IMR-90 (cell line): ENCODE results near the gene IQSEC1. TPM values are rescaled to one million over a fixed set of nuclear protein-coding genes. Genes with fewer than 3 reads are reported as not detected.

ENCODE experiments used
- ATAC-seq: fragments of 200-7000 bp; cut with Tn5 transposase; 2 replicates; pipeline ENCODE4 v1.9.1; 2020; ENCODE audit warnings: low read depth, mild to moderate bottlenecking, moderate library complexity
- BruUV-seq: library from RNA; stranded (reverse); fragments of 400-500 nt; replicated peaks from 2 replicates; lab custom pipeline; 2021; lab: Mats Ljungman, UMichigan
- CTCF ChIA-PET: fragments of 300-600 bp; formaldehyde crosslinking; extraction: SDS; loops from one replicate; lab custom pipeline; 2021; ENCODE audit warnings: antibody characterized with exemption; lab: Yijun Ruan, JAX
- POLR2A ChIA-PET: fragments of 300-600 bp; sonication (Branson Sonifier 250); formaldehyde crosslinking; loops from one replicate; lab custom pipeline; 2022; ENCODE audit warnings: antibody characterized with exemption; ENCODE audit not compliant: unreplicated experiment; lab: Charles Lee
- DNase-seq: peaks from one replicate; pipeline ENCODE4 v3.0.0; 2013
- H2AFZ ChIP-seq: replicated peaks from 2 replicates; pipeline ENCODE3; 2013; ENCODE audit warnings: low read length, mild to moderate bottlenecking; ENCODE audit not compliant: poor library complexity
- H2AK5ac ChIP-seq: 2 replicates; pipeline ENCODE4 v1.6.1; 2013; ENCODE audit warnings: low read depth, low read length, inconsistent platforms
- H2AK9ac ChIP-seq: replicated peaks from 2 replicates; pipeline ENCODE3; 2013; ENCODE audit warnings: mild to moderate bottlenecking, low read depth, low read length, moderate library complexity; ENCODE audit not compliant: poor library complexity
- H2BK120ac ChIP-seq: 2 replicates; pipeline ENCODE4 v1.6.1; 2013; ENCODE audit warnings: low read depth, low read length, inconsistent platforms
- H2BK15ac ChIP-seq: 3 replicates; pipeline ENCODE4 v1.6.1; 2013; ENCODE audit warnings: low read depth, low read length, inconsistent platforms
- H2BK20ac ChIP-seq: 2 replicates; pipeline ENCODE4 v1.6.1; 2013; ENCODE audit warnings: low read depth, mild to moderate bottlenecking, inconsistent platforms, low read length, moderate library complexity
- H2BK5ac ChIP-seq: 2 replicates; pipeline ENCODE4 v1.6.1; 2013; ENCODE audit warnings: mild to moderate bottlenecking, low read depth, low read length, inconsistent platforms; ENCODE audit not compliant: poor library complexity, severe bottlenecking
- H3K14ac ChIP-seq: replicated peaks from 2 replicates; pipeline ENCODE4 v1.6.1; 2013; ENCODE audit warnings: low read depth, low read length, inconsistent platforms
- H3K18ac ChIP-seq: 2 replicates; pipeline ENCODE4 v1.6.1; 2013; ENCODE audit warnings: low read depth, low read length, control low read depth
- H3K23ac ChIP-seq: 2 replicates; pipeline ENCODE4 v1.6.1; 2013; ENCODE audit warnings: low read depth, low read length, inconsistent platforms
- H3K27ac ChIP-seq: 2 replicates; pipeline ENCODE4 v1.5.1; 2013; ENCODE audit warnings: mild to moderate bottlenecking, control low read depth, low read length; ENCODE audit not compliant: insufficient read depth
- H3K27me3 ChIP-seq: 2 replicates; pipeline ENCODE4 v1.6.1; 2013; ENCODE audit warnings: low read length; ENCODE audit not compliant: control insufficient read depth, insufficient read depth
- H3K36me3 ChIP-seq: 2 replicates; pipeline ENCODE4 v1.6.1; 2013; ENCODE audit warnings: low read length, mixed read lengths; ENCODE audit not compliant: control insufficient read depth, insufficient read depth
- H3K4ac ChIP-seq: 2 replicates; pipeline ENCODE4 v1.6.1; 2013; ENCODE audit warnings: low read depth, low read length, inconsistent platforms
- H3K4me1 ChIP-seq: 2 replicates; pipeline ENCODE4 v1.6.1; 2013; ENCODE audit warnings: low read length, mixed read lengths; ENCODE audit not compliant: control insufficient read depth, insufficient read depth
- H3K4me2 ChIP-seq: 2 replicates; pipeline ENCODE4 v1.6.1; 2013; ENCODE audit warnings: low read depth, mild to moderate bottlenecking, control low read depth, low read length, moderate library complexity
- H3K4me3 ChIP-seq: 2 replicates; pipeline ENCODE4 v1.5.1; 2013; ENCODE audit warnings: low read depth, mild to moderate bottlenecking, control low read depth, low read length, moderate library complexity; ENCODE audit not compliant: insufficient read depth
- H3K56ac ChIP-seq: 2 replicates; pipeline ENCODE4 v1.6.1; 2013; ENCODE audit warnings: low read length, inconsistent platforms; ENCODE audit not compliant: insufficient read depth; ENCODE audit errors: extremely low read depth
- H3K79me1 ChIP-seq, 2 experiments: 2 replicates each; pipeline ENCODE4 v1.6.1; 2013; ENCODE audit warnings: low read length in 2 of 2, inconsistent platforms in 1 of 2, low read depth in 1 of 2
- H3K9ac ChIP-seq: 2 replicates; pipeline ENCODE4 v1.6.1; 2013; ENCODE audit warnings: low read depth, low read length, control low read depth
- H3K9me1 ChIP-seq: 2 replicates; pipeline ENCODE4 v1.6.1; 2013; ENCODE audit warnings: low read length, inconsistent platforms; ENCODE audit not compliant: insufficient read depth
- H3K9me3 ChIP-seq: 2 replicates; pipeline ENCODE4 v1.6.1; 2013; ENCODE audit warnings: low read length; ENCODE audit not compliant: control insufficient read depth, insufficient read depth
- H4K20me1 ChIP-seq: 2 replicates; pipeline ENCODE4 v1.6.1; 2013; ENCODE audit warnings: low read length, inconsistent platforms; ENCODE audit not compliant: insufficient read depth
- H4K5ac ChIP-seq: 2 replicates; pipeline ENCODE4 v1.6.1; 2013; ENCODE audit warnings: mild to moderate bottlenecking, low read depth, low read length, control low read depth
- H4K8ac ChIP-seq, 2 experiments: 2 replicates each; pipeline ENCODE4 v1.6.1; 2013; ENCODE audit warnings: low read depth in 2 of 2, low read length in 2 of 2, control low read depth in 1 of 2, inconsistent platforms in 1 of 2
- H4K91ac ChIP-seq: 2 replicates; pipeline ENCODE4 v1.6.1; 2013; ENCODE audit warnings: low read depth, low read length, inconsistent platforms; ENCODE audit not compliant: insufficient read depth
- BHLHE40 ChIP-seq: fragments of 150-350 bp; IDR thresholded peaks from 2 replicates; pipeline ENCODE4 v1.6.1; 2016; ENCODE audit warnings: mild to moderate bottlenecking, low read depth, low read length
- CHD1 ChIP-seq: IDR thresholded peaks from 2 replicates; pipeline ENCODE4 v1.6.1; 2012; ENCODE audit warnings: low read depth, low read length, improper control_type of control experiment
- CTCF ChIP-seq: conservative IDR thresholded peaks from 2 replicates; pipeline ENCODE4 v1.5.1; 2012; ENCODE audit warnings: mild to moderate bottlenecking, low read depth, low read length, improper control_type of control experiment
- MAZ ChIP-seq: IDR thresholded peaks from 2 replicates; pipeline ENCODE4 v1.6.1; 2012; ENCODE audit warnings: low read depth, mild to moderate bottlenecking, low read length, improper control_type of control experiment, moderate library complexity, borderline replicate concordance
- NFE2L2 ChIP-seq: fragments of 150-350 bp; IDR thresholded peaks from 2 replicates; pipeline ENCODE4 v1.6.1; 2016; ENCODE audit warnings: low read depth, mild to moderate bottlenecking, low read length
- USF2 ChIP-seq: fragments of 150-350 bp; IDR thresholded peaks from 2 replicates; pipeline ENCODE4 v1.6.1; 2017; ENCODE audit warnings: mild to moderate bottlenecking, antibody characterized with exemption, low read length, low read depth
- WGBS, 2 experiments: methylation state at CpG; one replicate each; pipeline versions ENCODE4 v1.1.5 to v1.1.7; 2013; ENCODE audit warnings: missing lambda C conversion rate in 2 of 2; ENCODE audit not compliant: insufficient read length in 1 of 2; ENCODE audit errors: extremely low coverage in 2 of 2; 5-methylcytosine and 5-hydroxymethylcytosine counted together
- dilution Hi-C: fragments of 300-500 bp; cut with HindIII; formaldehyde crosslinking; loops from one replicate; pipeline ENCODE4 v1.14.3; 2018; ENCODE audit warnings: low sequenced_read_pairs; ENCODE audit not compliant: unreplicated experiment
- in situ Hi-C: fragments of 300-500 bp; cut with MboI; formaldehyde crosslinking; loops from 3 replicates; pipeline ENCODE4 v1.14.3; 2019; ENCODE audit warnings: low sequenced_read_pairs, inconsistent platforms, mixed read lengths
- intact Hi-C: fragments of 100-400 bp; cut with micrococcal nuclease; formaldehyde crosslinking; loops from 2 replicates; pipeline ENCODE4 v1.10.0; 2022
- polyA plus RNA-seq, 3 experiments: library from polyadenylated mRNA; depleted of rRNA; stranded (reverse); fragments of >200 nt; gene quantifications; 2 replicates each; pipeline ENCODE4 v1.2.3, GENCODE V29; 2012; ENCODE audit warnings: low replicate concordance in 1 of 3
- total RNA-seq: library from RNA; depleted of rRNA; stranded (reverse); fragments of >200 nt; gene quantifications from 2 replicates; pipeline ENCODE4 v1.2.3, GENCODE V29; 2012

The IQSEC1 gene
- total and polyA plus RNA-seq, 2 of the 4 experiments (the other 2 are of a cell fraction) = 5.9 to 11.9 TPM

DNA sequence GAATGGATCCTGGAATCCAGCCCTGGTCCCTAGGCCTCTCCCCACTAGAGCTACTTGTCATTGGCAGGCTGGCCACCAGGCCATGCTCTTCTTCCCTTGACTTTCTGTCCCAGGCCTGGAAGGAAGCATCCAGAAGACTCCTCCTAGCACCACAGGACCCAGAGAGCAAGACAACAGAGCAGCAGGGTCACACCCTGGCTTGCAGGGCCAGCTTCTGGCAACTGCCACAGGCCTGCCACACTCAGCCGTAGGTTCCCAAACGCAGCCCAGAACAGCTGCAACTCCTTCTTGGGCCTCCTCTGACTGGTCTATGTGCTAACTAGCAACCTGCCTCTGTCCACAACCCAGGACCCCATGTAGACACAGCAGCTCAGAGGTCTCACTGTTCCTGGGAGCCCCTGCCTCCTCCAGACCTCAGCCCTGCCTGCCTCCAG lies 195.1 kb downstream of the IQSEC1 start:
- ChIA-PET POLR2A (no interaction called here), CTCF (interaction anchor here (1.6 kb wide), 1 partner anchor 10 kb away, joined by 4 read pairs; no protein-coding TSS in a partner anchor)
- in situ Hi-C loops (loop anchor here (25.0 kb wide), 1 partner anchor 741 kb away; no protein-coding TSS in a partner anchor), dilution Hi-C loops (no loop called here), intact Hi-C loops (no loop called here)
- Histone ChIP-seq H3K4me2 (no peak overlapping the region), H2BK20ac (no peak overlapping the region), H3K4me1 (no peaks in the 10 kb centered on the region), H3K9me3 (no peaks in the 10 kb centered on the region), H3K79me1 (no peaks in the 10 kb centered on the region), H2BK120ac (no peak overlapping the region), H3K9me1 (no peaks in the 10 kb centered on the region), H3K23ac (no peak overlapping the region), H3K36me3 (no peaks in the 10 kb centered on the region), H4K20me1 (no peaks in the 10 kb centered on the region), H2AK5ac (no peak overlapping the region), H3K27ac (no peak overlapping the region), H3K27me3 (peaks cover 36% of the 10 kb centered on the region), H3K18ac (no peak overlapping the region), H3K14ac (no peak overlapping the region), H4K91ac (no peak overlapping the region), H2AK9ac (no peak overlapping the region), H3K9ac (no peak overlapping the region), H2AFZ (no peak overlapping the region), H3K4me3 (no peak overlapping the region), H2BK15ac (no peak overlapping the region), H2BK5ac (no peak overlapping the region), H3K56ac (no peak overlapping the region), H3K4ac (no peak overlapping the region), H4K8ac (no peak overlapping the region), H4K5ac (no peak overlapping the region)
- WGBS, 2 experiments = 42% methylated on average over 2 of the region's 2 CpGs; no CpG with 5 or more reads in 1 of the 2 experiments
- no TSS peak for BruUV-seq
- TF ChIP-seq USF2 (no peak), MAZ (no peak), CTCF (no peak), BHLHE40 (no peak), NFE2L2 (no peak), CHD1 (no peak)
- DNase-seq = no peak
- ATAC-seq = no peak
